HepG2 (cell line): ENCODE measurements around the gene PSKH1. TPM values are rescaled to one million over a fixed set of nuclear protein-coding genes. Genes with fewer than 3 reads are reported as not detected.

Experiments used
- ATF7-NPFF ChIP-seq: sonication (generic); formaldehyde crosslinking; IDR thresholded peaks from 2 replicates; pipeline ENCODE4 v1.8.1; 2023; ENCODE audit warnings: mild to moderate bottlenecking, low read depth, missing genetic modification reagents, moderate library complexity
- FOXC1 ChIP-seq: sonication (generic); formaldehyde crosslinking; IDR thresholded peaks from 2 replicates; pipeline ENCODE4 v1.8.0; 2022; ENCODE audit warnings: mild to moderate bottlenecking, missing genetic modification reagents, borderline replicate concordance
- FOXP1 ChIP-seq, 2 experiments: fragments of 450-650 bp in 1 of 2; IDR thresholded peaks; 2 replicates each; pipeline ENCODE4 v1.6.1; 2017 to 2018; ENCODE audit warnings: antibody characterized with exemption in 1 of 2
- KMT2B ChIP-seq: IDR thresholded peaks from 2 replicates; pipeline ENCODE4 v1.6.1; 2016; ENCODE audit warnings: missing genetic modification reagents, missing compliant biosample characterization
- MTF1 ChIP-seq: sonication (generic); formaldehyde crosslinking; IDR thresholded peaks from 2 replicates; pipeline ENCODE4 v1.5.0; 2020; ENCODE audit warnings: missing genetic modification reagents
- NFE2L1 ChIP-seq: sonication (generic); formaldehyde crosslinking; IDR thresholded peaks from 2 replicates; pipeline ENCODE4 v1.4.0; 2020; ENCODE audit warnings: missing genetic modification reagents, mild to moderate bottlenecking, borderline replicate concordance
- NR2F6 ChIP-seq, 2 experiments: IDR thresholded peaks; 2 replicates each; pipeline ENCODE4 v1.6.1; 2016; ENCODE audit warnings: antibody characterized with exemption in 1 of 2, mild to moderate bottlenecking in 1 of 2
- PTBP1 ChIP-seq: fragments of 200-400 bp; formaldehyde crosslinking; IDR thresholded peaks from 2 replicates; pipeline ENCODE4 v1.6.1; 2018; ENCODE audit warnings: low read length, low read depth; ENCODE audit not compliant: poor library complexity, severe bottlenecking
- RBM39 ChIP-seq: fragments of 200-400 bp; formaldehyde crosslinking; IDR thresholded peaks from one replicate; pipeline ENCODE4 v1.6.1; 2018; ENCODE audit warnings: antibody characterized with exemption, mild to moderate bottlenecking, low read depth, low read length; ENCODE audit not compliant: poor library complexity, severe bottlenecking
- RNF2 ChIP-seq: fragments of 450-650 bp; conservative IDR thresholded peaks from 2 replicates; pipeline ENCODE4 v1.6.1; 2016; ENCODE audit warnings: low read depth
- SRY ChIP-seq: sonication (generic); formaldehyde crosslinking; IDR thresholded peaks from 2 replicates; pipeline ENCODE4 v1.8.0; 2022; ENCODE audit warnings: mild to moderate bottlenecking, missing genetic modification reagents
- TBX3 ChIP-seq: fragments of 450-650 bp; IDR thresholded peaks from 2 replicates; pipeline ENCODE4 v1.6.1; 2017; ENCODE audit warnings: antibody characterized with exemption, mild to moderate bottlenecking, inconsistent platforms, borderline replicate concordance
- TCF7 ChIP-seq: sonication (generic); IDR thresholded peaks from 2 replicates; pipeline ENCODE4 v1.6.1; 2016; ENCODE audit warnings: antibody characterized with exemption, low read depth
- ZNF235 ChIP-seq: sonication (generic); formaldehyde crosslinking; IDR thresholded peaks from 2 replicates; pipeline ENCODE4 v1.8.1; 2023; ENCODE audit warnings: mild to moderate bottlenecking, missing genetic modification reagents, borderline replicate concordance
- ZNF569 ChIP-seq: sonication (generic); formaldehyde crosslinking; IDR thresholded peaks from 2 replicates; pipeline ENCODE4 v1.5.0; 2020; ENCODE audit warnings: mild to moderate bottlenecking, missing genetic modification reagents, moderate library complexity, borderline replicate concordance
- ZNF572 ChIP-seq: sonication (generic); formaldehyde crosslinking; IDR thresholded peaks from 2 replicates; pipeline ENCODE4 v1.5.1; 2020; ENCODE audit warnings: mild to moderate bottlenecking, missing genetic modification reagents
- ZNF614 ChIP-seq: IDR thresholded peaks from 2 replicates; pipeline ENCODE4 v1.6.1; 2018; ENCODE audit warnings: missing biosample characterization, missing genetic modification reagents, inconsistent platforms, borderline replicate concordance
- ZNF761 ChIP-seq: sonication (generic); formaldehyde crosslinking; conservative IDR thresholded peaks from 2 replicates; pipeline ENCODE4 v1.4.0; 2020; ENCODE audit warnings: mild to moderate bottlenecking, missing genetic modification reagents
- ZSCAN5A ChIP-seq: sonication (generic); formaldehyde crosslinking; IDR thresholded peaks from 2 replicates; pipeline ENCODE4 v1.8.0; 2022; ENCODE audit warnings: mild to moderate bottlenecking, missing genetic modification reagents, borderline replicate concordance
- polyA plus RNA-seq, 8 experiments: library from polyadenylated mRNA; depleted of rRNA in 3 of 8; stranded (reverse) in 7 of 8; unstranded in 1 of 8; fragments of >200 nt; fragmentation: Illumina TruSeq in 4 of 8; extraction: Trizol in 4 of 8; gene quantifications; 2 replicates each; pipeline versions ENCODE4 v1.2.1 to v1.2.3, GENCODE V29; 2011 to 2016; ENCODE audit warnings: low read depth in 4 of 8, missing spikeins in 1 of 8, mixed read lengths in 1 of 8; ENCODE audit not compliant: insufficient read depth in 1 of 8
- total RNA-seq, 5 experiments: library from RNA; depleted of rRNA; stranded (reverse); fragments of >200 nt; fragmentation: Illumina TruSeq; extraction: Trizol; gene quantifications; 2 replicates each; pipeline ENCODE4 v1.2.3, GENCODE V29; 2016; ENCODE audit warnings: low read depth in 1 of 5
- TF ChIP-seq, protein P1 (sequence below): sonication (generic); formaldehyde crosslinking; IDR thresholded peaks from 2 replicates; pipeline ENCODE4 v1.4.0; 2020; ENCODE audit warnings: missing genetic modification reagents; ENCODE audit errors: not compliant biosample characterization
- TF ChIP-seq, protein P2 (sequence below): sonication (generic); formaldehyde crosslinking; IDR thresholded peaks from 2 replicates; pipeline ENCODE4 v1.8.1; 2023; ENCODE audit warnings: missing genetic modification reagents, mild to moderate bottlenecking, borderline replicate concordance
- TF ChIP-seq, protein P3 (sequence below): IDR thresholded peaks from 2 replicates; pipeline ENCODE4 v1.6.1; 2012; ENCODE audit warnings: inconsistent platforms
- TF ChIP-seq, protein P4 (sequence below): sonication (generic); formaldehyde crosslinking; IDR thresholded peaks from 2 replicates; pipeline ENCODE4 v1.4.0; 2020; ENCODE audit warnings: missing genetic modification reagents, mild to moderate bottlenecking, borderline replicate concordance
- TF ChIP-seq, protein P5 (sequence below): IDR thresholded peaks from 2 replicates; pipeline ENCODE4 v1.6.1; 2018; ENCODE audit warnings: missing genetic modification reagents, mild to moderate bottlenecking, missing compliant biosample characterization

The PSKH1 gene
- total and polyA plus RNA-seq, 2 of the 13 experiments (the other 11 are each of a cell fraction or from before 2014, with no cell fraction given): 8.4 to 19.1 TPM

DNA sequence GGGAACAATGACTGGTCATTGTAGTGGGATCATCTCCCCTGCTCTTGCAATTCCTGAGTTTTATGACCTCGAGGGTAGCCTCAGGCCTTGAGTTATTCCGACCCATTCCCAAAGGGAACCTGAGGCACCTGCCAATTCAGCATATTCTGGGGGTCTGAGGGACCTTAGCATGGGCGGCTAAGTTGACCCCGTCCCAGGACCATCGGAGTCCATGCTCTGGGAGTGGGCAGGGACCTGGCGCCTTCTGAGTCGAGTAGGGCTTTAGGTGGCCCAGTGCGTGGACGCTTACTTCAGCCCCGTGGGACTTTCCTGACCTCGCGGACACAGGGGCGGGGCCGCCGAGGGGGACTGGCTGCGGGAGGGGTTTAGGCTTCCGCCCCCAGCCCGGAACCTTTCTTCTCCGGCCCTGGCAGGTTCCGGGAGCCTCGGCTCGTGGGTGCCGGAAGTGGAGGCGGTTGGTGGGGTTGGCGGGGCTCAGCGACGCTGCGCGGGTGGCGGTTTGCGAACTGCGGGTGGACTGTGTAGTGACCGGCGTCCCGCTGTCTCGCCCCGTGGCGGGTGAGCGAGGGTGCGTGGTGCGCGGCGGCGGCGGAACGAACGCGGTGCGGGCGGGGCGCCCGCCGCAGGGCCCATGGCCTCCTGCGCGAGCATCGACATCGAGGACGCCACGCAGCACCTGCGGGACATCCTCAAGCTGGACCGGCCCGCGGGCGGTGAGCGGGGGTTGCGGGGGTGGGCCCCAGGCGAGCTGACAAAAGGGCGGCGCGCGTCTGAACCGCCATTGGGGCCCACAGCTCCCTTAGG, 20.2 kb upstream of the PSKH1 start, which contains the start of gene EDC4 (continued):
- TF ChIP-seq SRY (CRISPR knock-in tag): peak; percentile 92
- TF ChIP-seq ZNF572 (CRISPR knock-in tag): peak; percentile 84; the same call in 1 of the 2 replicates
- TF ChIP-seq, protein P1, sequence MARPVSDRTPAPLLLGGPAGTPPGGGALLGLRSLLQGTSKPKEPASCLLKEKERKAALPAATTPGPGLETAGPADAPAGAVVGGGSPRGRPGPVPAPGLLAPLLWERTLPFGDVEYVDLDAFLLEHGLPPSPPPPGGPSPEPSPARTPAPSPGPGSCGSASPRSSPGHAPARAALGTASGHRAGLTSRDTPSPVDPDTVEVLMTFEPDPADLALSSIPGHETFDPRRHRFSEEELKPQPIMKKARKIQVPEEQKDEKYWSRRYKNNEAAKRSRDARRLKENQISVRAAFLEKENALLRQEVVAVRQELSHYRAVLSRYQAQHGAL (CRISPR knock-in tag): no peak
- peak; percentile 93; the same call in 1 of the 2 replicates for TF ChIP-seq ZNF761 (CRISPR knock-in tag)
- TF ChIP-seq NFE2L1 (CRISPR knock-in tag): 0 out of 2 replicates have a peak, but pooled peaks have one; percentile 48
- TF ChIP-seq, protein P2, sequence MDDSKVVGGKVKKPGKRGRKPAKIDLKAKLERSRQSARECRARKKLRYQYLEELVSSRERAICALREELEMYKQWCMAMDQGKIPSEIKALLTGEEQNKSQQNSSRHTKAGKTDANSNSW (CRISPR knock-in tag): peak; percentile 75; the same call in 1 of the 2 replicates
- TF ChIP-seq ZSCAN5A (CRISPR knock-in tag): peak; percentile 65; the same call in 1 of the 2 replicates
- peak; percentile 98 for TF ChIP-seq FOXC1
- TF ChIP-seq ATF7-NPFF (CRISPR knock-in tag): peak; percentile 90
- TF ChIP-seq FOXP1 (IDR thresholded peaks at IDR 0.05): no peak
- no peak for TF ChIP-seq FOXP1 (CRISPR knock-in tag; IDR thresholded peaks at IDR 0.05)
- TF ChIP-seq ZNF614 (CRISPR knock-in tag): peak; percentile 84; the same call in 1 of the 2 replicates
- TF ChIP-seq TCF7: no peak
- TF ChIP-seq KMT2B (CRISPR knock-in tag): peak; percentile 91
- TF ChIP-seq ZNF569: no peak
- TF ChIP-seq, protein P3, sequence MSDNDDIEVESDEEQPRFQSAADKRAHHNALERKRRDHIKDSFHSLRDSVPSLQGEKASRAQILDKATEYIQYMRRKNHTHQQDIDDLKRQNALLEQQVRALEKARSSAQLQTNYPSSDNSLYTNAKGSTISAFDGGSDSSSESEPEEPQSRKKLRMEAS: peak; percentile 83
- no peak for TF ChIP-seq RNF2
- TF ChIP-seq, protein P4, sequence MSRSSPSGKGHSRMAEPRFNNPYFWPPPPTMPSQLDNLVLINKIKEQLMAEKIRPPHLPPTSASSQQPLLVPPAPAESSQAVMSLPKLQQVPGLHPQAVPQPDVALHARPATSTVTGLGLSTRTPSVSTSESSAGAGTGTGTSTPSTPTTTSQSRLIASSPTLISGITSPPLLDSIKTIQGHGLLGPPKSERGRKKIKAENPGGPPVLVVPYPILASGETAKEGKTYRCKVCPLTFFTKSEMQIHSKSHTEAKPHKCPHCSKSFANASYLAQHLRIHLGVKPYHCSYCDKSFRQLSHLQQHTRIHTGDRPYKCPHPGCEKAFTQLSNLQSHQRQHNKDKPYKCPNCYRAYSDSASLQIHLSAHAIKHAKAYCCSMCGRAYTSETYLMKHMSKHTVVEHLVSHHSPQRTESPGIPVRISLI (CRISPR knock-in tag): no peak; the same call in 1 of the 2 replicates
- no peak; the same call in 1 of the 2 replicates for TF ChIP-seq NR2F6 (IDR thresholded peaks at IDR 0.05)
- peak; percentile 81 for TF ChIP-seq NR2F6 (CRISPR knock-in tag; IDR thresholded peaks at IDR 0.05)
- TF ChIP-seq ZNF235: peak; percentile 84; the same call in 1 of the 2 replicates
- peak; percentile 97 for TF ChIP-seq PTBP1
- no peak for TF ChIP-seq MTF1 (CRISPR knock-in tag)
- peak; percentile 95 for TF ChIP-seq RBM39
- no peak for TF ChIP-seq TBX3
- TF ChIP-seq, protein P5, sequence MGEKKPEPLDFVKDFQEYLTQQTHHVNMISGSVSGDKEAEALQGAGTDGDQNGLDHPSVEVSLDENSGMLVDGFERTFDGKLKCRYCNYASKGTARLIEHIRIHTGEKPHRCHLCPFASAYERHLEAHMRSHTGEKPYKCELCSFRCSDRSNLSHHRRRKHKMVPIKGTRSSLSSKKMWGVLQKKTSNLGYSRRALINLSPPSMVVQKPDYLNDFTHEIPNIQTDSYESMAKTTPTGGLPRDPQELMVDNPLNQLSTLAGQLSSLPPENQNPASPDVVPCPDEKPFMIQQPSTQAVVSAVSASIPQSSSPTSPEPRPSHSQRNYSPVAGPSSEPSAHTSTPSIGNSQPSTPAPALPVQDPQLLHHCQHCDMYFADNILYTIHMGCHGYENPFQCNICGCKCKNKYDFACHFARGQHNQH (CRISPR knock-in tag): peak; percentile 80; the same call in 1 of the 2 replicates
